H1 (cell line): ENCODE results near the gene COL2A1. TPM values are rescaled to one million over a fixed set of nuclear protein-coding genes. Genes with fewer than 3 reads are reported as not detected.

Source experiments
- CHD7 ChIP-seq: fragments of 300-600 bp; sonication (generic); IDR thresholded peaks from 2 replicates; pipeline ENCODE4 v1.7.1; 2012; ENCODE audit warnings: low read length, moderate library complexity, mild to moderate bottlenecking, inconsistent platforms; ENCODE audit not compliant: insufficient replicate concordance
- CREB1 ChIP-seq: IDR thresholded peaks from 2 replicates; pipeline ENCODE4 v1.6.1; 2012; ENCODE audit warnings: inconsistent platforms
- CTBP2 ChIP-seq: IDR thresholded peaks from 2 replicates; pipeline ENCODE4 v1.7.0; 2011; ENCODE audit warnings: borderline replicate concordance, mild to moderate bottlenecking, moderate library complexity, mixed read lengths, low read length; ENCODE audit not compliant: insufficient read depth, insufficient read length
- EZH2 ChIP-seq: fragments of 200-600 bp; sonication (generic); IDR thresholded peaks from 2 replicates; pipeline ENCODE4 v1.7.1; 2012; ENCODE audit warnings: low read depth, mild to moderate bottlenecking, moderate library complexity, low read length, inconsistent platforms; ENCODE audit not compliant: severe bottlenecking
- HDAC2 ChIP-seq, 2 experiments: fragments of 300-600 bp in 1 of 2; sonication (generic) in 1 of 2; IDR thresholded peaks; 2 replicates each; pipeline ENCODE4 v1.6.1; 2011 to 2012; ENCODE audit warnings: low read depth in 2 of 2, low read length in 2 of 2, mild to moderate bottlenecking in 2 of 2, moderate library complexity in 2 of 2, borderline replicate concordance in 1 of 2, inconsistent platforms in 1 of 2
- SIN3A ChIP-seq, 2 experiments: IDR thresholded peaks in 1 of 2; conservative IDR thresholded peaks in 1 of 2; 2 replicates each; pipeline ENCODE4 v1.6.1; 2011 to 2012; ENCODE audit warnings: low read length in 2 of 2, improper control_type of control experiment in 1 of 2, low read depth in 1 of 2, mild to moderate bottlenecking in 1 of 2
- TAF7 ChIP-seq: optimal IDR thresholded peaks from 2 replicates; pipeline ENCODE3; 2011; ENCODE audit warnings: low read depth, mild to moderate bottlenecking, inconsistent platforms, low read length, moderate library complexity, borderline replicate concordance
- USF2 ChIP-seq: IDR thresholded peaks from 2 replicates; pipeline ENCODE4 v1.6.1; 2011; ENCODE audit warnings: low read length, improper control_type of control experiment
- YY1 ChIP-seq: IDR thresholded peaks from 2 replicates; pipeline ENCODE4 v1.6.1; 2011; ENCODE audit warnings: low read depth, mild to moderate bottlenecking, low read length
- polyA plus RNA-seq, 7 experiments: library from polyadenylated mRNA; depleted of rRNA in 3 of 7; stranded (reverse) in 5 of 7; unstranded in 2 of 7; fragments of >200 nt in 5 of 7; fragments of 200-250 nt in 2 of 7; gene quantifications; 1 replicate in 5 of 7; 2 replicates in 1 of 7; 4 replicates in 1 of 7; pipeline versions ENCODE4 v1.2.1 to v1.2.3, GENCODE V29; 2011 to 2013; ENCODE audit warnings: missing spikeins in 2 of 7, mixed read lengths in 2 of 7
- total RNA-seq: library from RNA; stranded (reverse); fragmentation: NEBNext Ultra II Directional; extraction: Animal tissue kit (Norgen Biotek cat#: 25700); gene quantifications from 2 replicates; pipeline ENCODE4 v1.2.1, GENCODE V29; 2021

The COL2A1 gene
- total and polyA plus RNA-seq, 2 of the 8 experiments (the other 6 are each of a cell fraction or from before 2014, with no cell fraction given) = 4.2 to 14.6 TPM

- TF ChIP-seq CHD7 (no peak), SIN3A (conservative IDR thresholded peaks at IDR 0.05 in 1 of 2, IDR thresholded peaks at IDR 0.05 in 1 of 2; ENCODE audit: low read depth in 1 of 2, low read length in 2 of 2) (no peak), CTBP2 (no peak), TAF7 (no peak), EZH2 (no peak), HDAC2 (IDR thresholded peaks at IDR 0.05; ENCODE audit: borderline replicate concordance in 1 of 2, low read depth in 2 of 2, low read length in 2 of 2) (no peak), YY1 (no peak), USF2 (no peak), CREB1 (no peak)
Observed at GRCh38 chr12:47969845-47970244, 34.4 kb downstream of the COL2A1 start (continued).
